Myocyte (in vitro differentiated cells): Measurements from ENCODE around the gene FLNA. TPM values are rescaled to one million over a fixed set of nuclear protein-coding genes. Genes with fewer than 3 reads are reported as not detected.

Experiments
- DNase-seq: peaks from one replicate; pipeline ENCODE4 v3.0.0-alpha.2; 2012; ENCODE audit warnings: low read depth
- total RNA-seq: library from RNA; depleted of rRNA; stranded (reverse); fragments of >200 nt; gene quantifications from 2 replicates; pipeline ENCODE4 v1.2.3, GENCODE V29; 2014

Gene FLNA
- total RNA-seq, 1 donor from 2014 or later: 410 TPM

- no peak for DNase-seq
Observed at GRCh38 chrX:154360155-154360713, 14.2 kb downstream of the FLNA start.

GRCh38 chrX:154359362-154360154, 14.9 kb downstream of the FLNA start:
- no peak for DNase-seq

GRCh38 chrX:154358829-154359228, 15.6 kb downstream of the FLNA start:
- DNase-seq: no peak

- no peak for DNase-seq
Observed at GRCh38 chrX:154358011-154358410, 16.4 kb downstream of the FLNA start.

- DNase-seq: no peak
Observed at GRCh38 chrX:154357205-154357604, 17.2 kb downstream of the FLNA start.

- DNase-seq: no peak
Observed at GRCh38 chrX:154356596-154356995, 17.8 kb downstream of the FLNA start.

GRCh38 chrX:154355776-154356140, 18.7 kb downstream of the FLNA start:
- no peak for DNase-seq

- no peak for DNase-seq
Observed at GRCh38 chrX:154355094-154355775, 19.2 kb downstream of the FLNA start.

- DNase-seq: no peak
Observed at GRCh38 chrX:154354516-154354915, 19.9 kb downstream of the FLNA start.

- DNase-seq: no peak
Observed at GRCh38 chrX:154354013-154354412, 20.4 kb downstream of the FLNA start.

- DNase-seq: no peak
Observed at GRCh38 chrX:154353172-154353843, 21.1 kb downstream of the FLNA start.

- DNase-seq: no peak
Observed at GRCh38 chrX:154352466-154352865, 22.0 kb downstream of the FLNA start.

- DNase-seq: no peak
Observed at GRCh38 chrX:154352012-154352401, 22.4 kb downstream of the FLNA start.

GRCh38 chrX:154351183-154352011, 23.0 kb downstream of the FLNA start:
- no peak for DNase-seq

GRCh38 chrX:154350429-154351182, 23.8 kb downstream of the FLNA start:
- no peak for DNase-seq

GRCh38 chrX:154349979-154350378, 24.5 kb downstream of the FLNA start:
- DNase-seq: no peak

- DNase-seq: no peak
Observed at GRCh38 chrX:154349359-154349935, 25.0 kb downstream of the FLNA start.

GRCh38 chrX:154348646-154349358, 25.6 kb downstream of the FLNA start:
- no peak for DNase-seq

GRCh38 chrX:154348114-154348531, 26.3 kb downstream of the FLNA start:
- no peak for DNase-seq
